OCI-LY3 (cell line): ENCODE data around the gene VTI1A.

Experiments used
- H2AFZ ChIP-seq: fragments of 200-600, 300-600 bp; shearing (Covaris generic); 2 replicates; pipeline ENCODE4 v1.6.0; 2014; ENCODE audit warnings: antibody characterized with exemption, low read depth, low read length
- H3K27ac ChIP-seq: fragments of 200-600, 300-600 bp; sonication (generic); 2 replicates; pipeline ENCODE4 v1.5.1; 2014; ENCODE audit warnings: mild to moderate bottlenecking, low read length, moderate library complexity, mixed read lengths
- H3K27me3 ChIP-seq: fragments of 200-600, 300-600 bp; sonication (generic); 2 replicates; pipeline ENCODE4 v1.6.1; 2014; ENCODE audit warnings: low read depth, low read length, mixed read lengths
- H3K36me3 ChIP-seq: fragments of 200-600, 300-600 bp; sonication (generic); replicated peaks from 2 replicates; pipeline ENCODE3; 2014; ENCODE audit warnings: low read depth, low read length, mixed read lengths
- H3K4me1 ChIP-seq: fragments of 300-600, 200-600 bp; sonication (generic); 2 replicates; pipeline ENCODE4 v1.6.1; 2014; ENCODE audit warnings: low read length, mixed read lengths
- H3K4me2 ChIP-seq: fragments of 200-600, 300-600 bp; sonication (generic); 2 replicates; pipeline ENCODE4 v1.6.1; 2014; ENCODE audit warnings: low read length, mixed read lengths
- H3K4me3 ChIP-seq: fragments of 300-600, 200-600 bp; sonication (generic); 2 replicates; pipeline ENCODE4 v1.5.1; 2014; ENCODE audit warnings: antibody characterized with exemption, mild to moderate bottlenecking, low read length, moderate library complexity
- H3K79me2 ChIP-seq: fragments of 300-600, 200-600 bp; shearing (Covaris generic); 2 replicates; pipeline ENCODE4 v1.6.1; 2014; ENCODE audit warnings: mild to moderate bottlenecking, low read length, mixed read lengths
- H3K9ac ChIP-seq: fragments of 300-600, 200-600 bp; shearing (Covaris generic); 2 replicates; pipeline ENCODE4 v1.6.0; 2014; ENCODE audit warnings: mild to moderate bottlenecking, low read length, moderate library complexity
- H3K9me3 ChIP-seq: fragments of 200-600, 300-600 bp; shearing (Covaris generic); 2 replicates; pipeline ENCODE4 v1.6.1; 2014; ENCODE audit warnings: low read length, mixed read lengths; ENCODE audit not compliant: insufficient read depth
- H4K20me1 ChIP-seq: fragments of 200-600, 300-600 bp; sonication (generic); 2 replicates; pipeline ENCODE4 v1.6.1; 2016; ENCODE audit warnings: low read length, mixed read lengths; ENCODE audit not compliant: insufficient read depth
- EZH2phosphoT487 ChIP-seq: fragments of 200-600 bp; shearing (Covaris generic); IDR thresholded peaks from 2 replicates; pipeline ENCODE4 v1.6.1; 2018; ENCODE audit warnings: antibody characterized with exemption, mixed run types, low read depth
- TF ChIP-seq, protein P1 (sequence below): fragments of 200-600, 300-600 bp; sonication (generic); IDR thresholded peaks from 2 replicates; pipeline ENCODE4 v1.5.1; 2014; ENCODE audit warnings: antibody characterized with exemption, low read length, low read depth

The VTI1A gene

DNA sequence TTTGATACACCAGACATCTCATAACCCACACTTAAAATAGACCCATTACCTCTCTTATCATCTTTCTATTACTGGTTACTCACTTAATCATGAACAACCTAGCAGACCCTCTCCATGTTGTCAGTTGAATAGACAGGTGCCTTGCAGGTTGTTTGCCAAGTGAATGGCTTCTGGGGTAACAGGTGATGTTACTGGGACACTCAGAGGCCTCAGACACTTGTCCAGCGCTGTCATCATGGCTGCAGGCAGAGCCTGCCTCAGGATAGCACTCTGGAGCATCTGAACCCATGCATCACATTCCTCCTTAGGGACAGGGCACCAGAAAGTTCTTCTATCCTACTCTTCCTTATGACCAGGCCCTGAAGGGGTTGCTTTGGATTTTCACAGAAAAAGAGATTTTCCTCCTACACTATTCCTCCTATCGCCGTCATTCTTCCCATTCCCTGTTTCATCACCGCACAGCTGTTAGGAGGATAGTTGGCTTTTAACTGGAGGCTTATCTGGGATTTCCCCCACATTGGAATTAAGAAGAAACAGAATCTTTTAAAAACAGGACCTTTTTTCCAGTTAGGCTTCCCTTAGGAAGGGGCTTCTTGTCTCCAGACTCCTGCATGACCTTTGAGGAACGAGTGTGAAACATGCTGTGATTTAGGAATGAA is 182.1 kb downstream of the VTI1A start:
- Histone ChIP-seq H3K4me1 (no peaks in the 10 kb centered on the region), H3K27ac (no peak overlapping the region)
- no peak for TF ChIP-seq EZH2phosphoT487
- TF ChIP-seq, protein P1, sequence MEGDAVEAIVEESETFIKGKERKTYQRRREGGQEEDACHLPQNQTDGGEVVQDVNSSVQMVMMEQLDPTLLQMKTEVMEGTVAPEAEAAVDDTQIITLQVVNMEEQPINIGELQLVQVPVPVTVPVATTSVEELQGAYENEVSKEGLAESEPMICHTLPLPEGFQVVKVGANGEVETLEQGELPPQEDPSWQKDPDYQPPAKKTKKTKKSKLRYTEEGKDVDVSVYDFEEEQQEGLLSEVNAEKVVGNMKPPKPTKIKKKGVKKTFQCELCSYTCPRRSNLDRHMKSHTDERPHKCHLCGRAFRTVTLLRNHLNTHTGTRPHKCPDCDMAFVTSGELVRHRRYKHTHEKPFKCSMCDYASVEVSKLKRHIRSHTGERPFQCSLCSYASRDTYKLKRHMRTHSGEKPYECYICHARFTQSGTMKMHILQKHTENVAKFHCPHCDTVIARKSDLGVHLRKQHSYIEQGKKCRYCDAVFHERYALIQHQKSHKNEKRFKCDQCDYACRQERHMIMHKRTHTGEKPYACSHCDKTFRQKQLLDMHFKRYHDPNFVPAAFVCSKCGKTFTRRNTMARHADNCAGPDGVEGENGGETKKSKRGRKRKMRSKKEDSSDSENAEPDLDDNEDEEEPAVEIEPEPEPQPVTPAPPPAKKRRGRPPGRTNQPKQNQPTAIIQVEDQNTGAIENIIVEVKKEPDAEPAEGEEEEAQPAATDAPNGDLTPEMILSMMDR = no peak

DNA sequence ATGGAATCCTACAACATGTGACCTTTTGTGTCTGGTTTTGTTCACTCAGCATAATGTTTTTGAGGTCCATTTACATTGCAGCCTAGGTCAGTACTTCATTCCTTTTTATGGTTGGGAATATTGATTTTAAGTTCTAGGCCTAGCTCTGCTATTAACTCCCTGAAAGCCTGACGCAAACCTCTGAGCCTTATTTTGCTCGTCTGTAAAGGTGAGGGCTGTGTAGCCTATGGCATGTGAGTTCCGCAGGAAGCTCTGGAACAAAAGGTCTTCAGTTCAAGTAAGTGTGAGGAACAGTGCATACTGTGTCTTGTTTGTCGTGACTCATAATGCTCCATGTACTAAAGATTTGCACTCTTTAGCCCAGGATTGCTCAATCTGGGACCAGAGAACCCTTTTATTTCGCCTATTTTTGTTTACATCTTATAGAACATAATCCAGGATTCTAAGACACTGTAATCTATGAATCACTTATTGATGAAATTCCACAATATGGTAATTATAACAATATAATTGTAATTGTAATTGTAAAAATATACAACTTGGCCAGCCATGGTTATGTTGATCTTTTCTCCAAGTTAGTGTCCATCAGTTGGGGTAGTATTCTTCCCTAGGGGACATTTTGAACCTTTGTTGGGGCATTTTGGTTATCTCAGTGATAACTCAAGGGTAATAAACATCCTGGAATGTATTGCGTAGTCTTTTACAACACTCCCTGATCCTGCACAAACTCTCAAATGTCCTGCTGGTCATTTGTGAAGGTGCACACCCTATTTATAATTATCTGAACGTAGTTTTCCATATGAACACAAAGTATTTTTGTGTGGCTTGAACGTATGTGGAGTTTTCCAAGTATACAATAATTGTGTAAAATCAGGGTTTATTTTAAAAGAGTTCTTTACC is 184.7 kb downstream of the VTI1A start:
- Histone ChIP-seq H3K79me2 (no peaks in the 10 kb centered on the region), H3K4me2 (no peak overlapping the region), H3K9me3 (no peaks in the 10 kb centered on the region), H3K4me1 (no peaks in the 10 kb centered on the region), H3K4me3 (no peak overlapping the region), H3K36me3 (no peaks in the 10 kb centered on the region), H3K9ac (no peak overlapping the region), H2AFZ (no peak overlapping the region), H3K27me3 (no peaks in the 10 kb centered on the region), H4K20me1 (no peaks in the 10 kb centered on the region), H3K27ac (no peak overlapping the region)
- TF ChIP-seq EZH2phosphoT487 = no peak
- TF ChIP-seq, protein P1 = no peak

More for the DNA sequence above, 182.1 kb downstream of the VTI1A start:
- H2AFZ ChIP-seq = no peak overlapping the region
- H3K4me3 ChIP-seq = no peak overlapping the region
- H3K4me2 ChIP-seq = no peak overlapping the region
- no peak overlapping the region for H3K9ac ChIP-seq
- no peaks in the 10 kb centered on the region for H3K79me2 ChIP-seq
- H3K36me3 ChIP-seq = no peaks in the 10 kb centered on the region
- no peaks in the 10 kb centered on the region for H4K20me1 ChIP-seq
- no peaks in the 10 kb centered on the region for H3K9me3 ChIP-seq
- H3K27me3 ChIP-seq = no peaks in the 10 kb centered on the region

GRCh38 chr10:112634096-112634830 is 187.2 kb downstream of the VTI1A start:
- H3K4me2 ChIP-seq = no peak overlapping the region
- H3K36me3 ChIP-seq = no peaks in the 10 kb centered on the region
- no peak overlapping the region for H3K4me3 ChIP-seq
- no peaks in the 10 kb centered on the region for H3K9me3 ChIP-seq
- H3K79me2 ChIP-seq = no peaks in the 10 kb centered on the region
- TF ChIP-seq, protein P1 = no peak
- no peak for TF ChIP-seq EZH2phosphoT487
- H2AFZ ChIP-seq = no peak overlapping the region
- H3K27ac ChIP-seq = no peak overlapping the region
- H3K27me3 ChIP-seq = no peaks in the 10 kb centered on the region
- no peak overlapping the region for H3K9ac ChIP-seq
- H4K20me1 ChIP-seq = no peaks in the 10 kb centered on the region
- H3K4me1 ChIP-seq = no peaks in the 10 kb centered on the region

DNA sequence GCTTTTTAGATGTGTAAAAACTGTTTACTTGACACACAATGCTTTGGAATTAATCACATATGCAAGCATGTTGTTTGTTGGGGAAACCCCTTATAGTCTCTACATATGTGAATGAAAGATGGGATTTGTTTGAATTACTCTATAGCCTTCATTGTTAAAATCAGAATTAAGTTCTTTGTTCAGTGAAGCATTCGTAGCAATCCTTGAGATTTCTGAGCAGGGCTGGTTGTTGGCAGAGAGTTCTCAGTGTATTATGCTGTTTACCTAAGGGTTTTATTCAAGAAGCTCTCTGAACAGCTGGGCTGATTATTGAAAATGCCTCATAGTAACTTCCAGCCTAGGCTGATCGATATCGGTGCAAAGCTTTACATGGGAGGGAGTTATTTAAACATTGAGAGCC is 190.9 kb downstream of the VTI1A start:
- no peaks in the 10 kb centered on the region for H3K27me3 ChIP-seq
- no peak overlapping the region for H3K27ac ChIP-seq
- no peak overlapping the region for H3K4me2 ChIP-seq
- H4K20me1 ChIP-seq = no peaks in the 10 kb centered on the region
- no peak overlapping the region for H2AFZ ChIP-seq
- no peaks in the 10 kb centered on the region for H3K4me1 ChIP-seq
- no peaks in the 10 kb centered on the region for H3K9me3 ChIP-seq
- no peaks in the 10 kb centered on the region for H3K79me2 ChIP-seq
- H3K36me3 ChIP-seq = no peaks in the 10 kb centered on the region
- H3K9ac ChIP-seq = no peak overlapping the region
- TF ChIP-seq, protein P1 = no peak
- no peak for TF ChIP-seq EZH2phosphoT487
- H3K4me3 ChIP-seq = no peak overlapping the region
